ENCODE results near the gene KCNE4. TPM values are rescaled to one million over a fixed set of nuclear protein-coding genes. Genes with fewer than 3 reads are reported as not detected.
"Not testable (repeated sequence)": the region's sequence is repeated elsewhere in the genome, so short reads cannot be mapped to it uniquely, and the experiment has no call there.

Gene KCNE4
- total RNA-seq, 1 experiment from 2014 or later, result 6.3 TPM

GRCh38 chr2:223056701-223057418 is 4.9 kb downstream of the KCNE4 start:
- DNase-seq (ENCODE audit: low read depth), result no peak

- no peak for DNase-seq (ENCODE audit: low read depth)
Measured at GRCh38 chr2:223057569-223057968, 5.6 kb downstream of the KCNE4 start.

- peak; percentile 53 for DNase-seq (ENCODE audit: low read depth)
Measured at GRCh38 chr2:223058952-223059716, 7.1 kb downstream of the KCNE4 start.

- no peak for DNase-seq (ENCODE audit: low read depth)
Measured at GRCh38 chr2:223060201-223060825, 8.3 kb downstream of the KCNE4 start.

GRCh38 chr2:223062396-223062795 is 10.4 kb downstream of the KCNE4 start:
- no peak for DNase-seq (ENCODE audit: low read depth)

GRCh38 chr2:223065107-223065506 is 13.1 kb downstream of the KCNE4 start:
- no peak for DNase-seq (ENCODE audit: low read depth)

- DNase-seq (ENCODE audit: low read depth), result no peak
Measured at GRCh38 chr2:223066721-223067120, 14.7 kb downstream of the KCNE4 start.

- DNase-seq (ENCODE audit: low read depth), result no peak
Measured at GRCh38 chr2:223068071-223068470, 16.1 kb downstream of the KCNE4 start.

GRCh38 chr2:223069465-223069864 is 17.5 kb downstream of the KCNE4 start:
- no peak for DNase-seq (ENCODE audit: low read depth)

- DNase-seq (ENCODE audit: low read depth), result no peak
Measured at GRCh38 chr2:223069988-223070387, 18.0 kb downstream of the KCNE4 start.

GRCh38 chr2:223071139-223071538 is 19.1 kb downstream of the KCNE4 start:
- DNase-seq (ENCODE audit: low read depth), result no peak

GRCh38 chr2:223072826-223073225 is 20.8 kb downstream of the KCNE4 start:
- no peak for DNase-seq (ENCODE audit: low read depth)

GRCh38 chr2:223075301-223076270 is 23.6 kb downstream of the KCNE4 start:
- peak; percentile 50 for DNase-seq (ENCODE audit: low read depth)

GRCh38 chr2:223076573-223076972 is 24.6 kb downstream of the KCNE4 start:
- peak; percentile 78 for DNase-seq (ENCODE audit: low read depth)

GRCh38 chr2:223078482-223078881 is 26.5 kb downstream of the KCNE4 start:
- DNase-seq (ENCODE audit: low read depth), result no peak

- DNase-seq (ENCODE audit: low read depth), result no peak
Measured at GRCh38 chr2:223079378-223079777, 27.4 kb downstream of the KCNE4 start.

GRCh38 chr2:223079925-223080324 is 27.9 kb downstream of the KCNE4 start:
- no peak for DNase-seq (ENCODE audit: low read depth)

- DNase-seq (ENCODE audit: low read depth), result not testable (repeated sequence)
Measured at GRCh38 chr2:223080790-223081360, 28.9 kb downstream of the KCNE4 start.

GRCh38 chr2:223081789-223082188 is 29.8 kb downstream of the KCNE4 start:
- DNase-seq (ENCODE audit: low read depth), result no peak

GRCh38 chr2:223082706-223083105 is 30.7 kb downstream of the KCNE4 start:
- no peak for DNase-seq (ENCODE audit: low read depth)
